Tibial nerve (tissue), 4 donors: ENCODE measurements around the gene STARD3. TPM values are rescaled to one million over a fixed set of nuclear protein-coding genes. Genes with fewer than 3 reads are reported as not detected.

Source experiments
- DNase-seq, 2 donors: peaks; one replicate each; pipeline ENCODE4 v3.0.0-alpha.2; 2019; ENCODE audit warnings: low spot score in 2 of 2
- H3K27ac ChIP-seq, 4 donors: fragments of 200-600 bp; sonication (generic) in 3 of 4; one replicate each; pipeline ENCODE4 v1.5.1; 2017 to 2019; ENCODE audit warnings: mild to moderate bottlenecking in 1 of 4
- H3K27me3 ChIP-seq, 2 donors: fragments of 200-600 bp; sonication (generic) in 1 of 2; one replicate each; pipeline versions ENCODE4 v1.5.1 to v1.6.0; 2017 to 2019
- H3K36me3 ChIP-seq, 3 donors: fragments of 200-600 bp; sonication (generic); one replicate each; pipeline ENCODE4 v1.5.1; 2018 to 2019
- H3K4me1 ChIP-seq, 4 donors: fragments of 200-600 bp; sonication (generic) in 3 of 4; one replicate each; pipeline ENCODE4 v1.5.1; 2017 to 2019
- H3K4me3 ChIP-seq, 4 donors: fragments of 200-600 bp; sonication (generic) in 3 of 4; one replicate each; pipeline ENCODE4 v1.5.1; 2017 to 2019; ENCODE audit warnings: mild to moderate bottlenecking in 1 of 4, moderate library complexity in 1 of 4
- H3K9me3 ChIP-seq, 4 donors: fragments of 200-600 bp; sonication (generic) in 3 of 4; one replicate each; pipeline ENCODE4 v1.5.1; 2017 to 2019
- CTCF ChIP-seq, 5 experiments: fragments of 200-600 bp in 3 of 5; fragments of 450-650 bp in 2 of 5; sonication (generic) in 3 of 5; IDR thresholded peaks; one replicate each; pipeline ENCODE4 v1.5.1; 2016 to 2019; ENCODE audit warnings: antibody characterized with exemption in 5 of 5, mild to moderate bottlenecking in 3 of 5, moderate library complexity in 2 of 5
- EP300 ChIP-seq, 2 donors: sonication (generic); formaldehyde crosslinking; IDR thresholded peaks; one replicate each; pipeline ENCODE4 v1.6.1; 2017; ENCODE audit warnings: antibody characterized with exemption in 2 of 2, mild to moderate bottlenecking in 1 of 2
- POLR2A ChIP-seq, 2 donors: fragments of 450-650 bp; IDR thresholded peaks; one replicate each; pipeline ENCODE4 v1.6.1; 2017; ENCODE audit warnings: antibody characterized with exemption in 2 of 2, mild to moderate bottlenecking in 2 of 2, moderate library complexity in 2 of 2
- WGBS, 2 donors: methylation state at CpG; one replicate each; pipeline ENCODE4 v1.1.5; 2018; 5-methylcytosine and 5-hydroxymethylcytosine counted together
- total RNA-seq, 4 donors: library from RNA; depleted of rRNA; stranded (reverse); fragments of >200 nt; gene quantifications; one replicate each; pipeline ENCODE4 v1.1.0, GENCODE V29; 2016

STARD3 gene
- total RNA-seq, 4 donors from 2014 or later, result 85.3 to 170 (median 108) TPM

GRCh38 chr17:39676198-39676819 lies 39.4 kb downstream of the STARD3 start:
- Histone ChIP-seq H3K27ac (peak overlapping the region in 3 of 4 donors; percentile 62 to 78 (median 67)), H3K27me3 (peaks cover 0 to 3% of the 10 kb centered on the region in 2 donors), H3K4me1 (peaks cover 0 to 47% (median 27%) of the 10 kb centered on the region in 4 donors), H3K9me3 (no peaks in the 10 kb centered on the region), H3K4me3 (no peak overlapping the region), H3K36me3 (peaks cover 0 to 17% (median 0%) of the 10 kb centered on the region in 3 donors)
- TF ChIP-seq EP300 (IDR thresholded peaks at IDR 0.05), result peak in 1 of 2 donors; percentile 19
- TF ChIP-seq CTCF (IDR thresholded peaks at IDR 0.05), result no peak
- WGBS, 2 donors, result 53 to 59% methylated on average over 6 to 7 of the region's 7 CpGs
- DNase-seq, result no peak

- Histone ChIP-seq H3K27me3 (no peaks in the 10 kb centered on the region), H3K4me1 (peaks cover 0 to 47% (median 24%) of the 10 kb centered on the region in 4 donors), H3K4me3 (no peak overlapping the region), H3K27ac (peak overlapping the region; percentile 28 to 80 (median 71)), H3K36me3 (peaks cover 0 to 20% (median 0%) of the 10 kb centered on the region in 3 donors), H3K9me3 (no peaks in the 10 kb centered on the region)
- TF ChIP-seq CTCF (IDR thresholded peaks at IDR 0.05), result no peak
- no peak for TF ChIP-seq EP300 (IDR thresholded peaks at IDR 0.05)
- TF ChIP-seq POLR2A (IDR thresholded peaks at IDR 0.05), result no peak
- DNase-seq, result no peak
- WGBS, 2 donors, result 65 to 78% methylated on average over 7 of the region's 8 CpGs
Measured at GRCh38 chr17:39677072-39677471, 40.1 kb downstream of the STARD3 start.

- DNase-seq, result no peak
- Histone ChIP-seq H3K27me3 (no peaks in the 10 kb centered on the region), H3K4me1 (peaks cover 0 to 47% (median 23%) of the 10 kb centered on the region in 4 donors), H3K36me3 (peaks cover 0 to 24% (median 0%) of the 10 kb centered on the region in 3 donors), H3K27ac (peak overlapping the region; percentile 28 to 80 (median 71)), H3K4me3 (no peak overlapping the region), H3K9me3 (no peaks in the 10 kb centered on the region)
- TF ChIP-seq EP300 (IDR thresholded peaks at IDR 0.05) (peak in 1 of 2 donors; percentile 34), POLR2A (IDR thresholded peaks at IDR 0.05) (no peak)
- WGBS, 2 donors, result 38 to 42% methylated on average over 13 of the region's 13 CpGs
Measured at GRCh38 chr17:39677542-39678339, 40.8 kb downstream of the STARD3 start.

GRCh38 chr17:39678340-39679116 lies 41.6 kb downstream of the STARD3 start:
- whole genome bisulfite sequencing, 2 donors, result 79 to 83% methylated on average over 12 to 13 of the region's 13 CpGs
- no peaks in the 10 kb centered on the region for H3K27me3 ChIP-seq
- H3K27ac ChIP-seq, result peak overlapping the region; percentile 28 to 80 (median 71)
- DNase-seq, result no peak
- no peaks in the 10 kb centered on the region for H3K9me3 ChIP-seq
- TF ChIP-seq CTCF (IDR thresholded peaks at IDR 0.05) (no peak), EP300 (IDR thresholded peaks at IDR 0.05) (no peak), POLR2A (IDR thresholded peaks at IDR 0.05) (no peak)
- H3K4me3 ChIP-seq, result no peak overlapping the region
- H3K4me1 ChIP-seq, result peaks cover 0 to 47% (median 23%) of the 10 kb centered on the region in 4 donors
- H3K36me3 ChIP-seq, result peaks cover 0 to 32% (median 0%) of the 10 kb centered on the region in 3 donors

GRCh38 chr17:39679521-39680192 lies 42.7 kb downstream of the STARD3 start:
- peaks cover 0 to 44% (median 23%) of the 10 kb centered on the region in 4 donors for H3K4me1 ChIP-seq
- DNase-seq, result no peak
- H3K27me3 ChIP-seq, result no peaks in the 10 kb centered on the region
- 74 to 91% methylated on average over 12 of the region's 12 CpGs for WGBS, 2 donors
- H3K36me3 ChIP-seq, result peaks cover 0 to 43% (median 0%) of the 10 kb centered on the region in 3 donors
- H3K4me3 ChIP-seq, result no peak overlapping the region
- TF ChIP-seq CTCF (IDR thresholded peaks at IDR 0.05), result no peak
- TF ChIP-seq POLR2A (IDR thresholded peaks at IDR 0.05), result no peak
- no peak for TF ChIP-seq EP300 (IDR thresholded peaks at IDR 0.05)
- no peaks in the 10 kb centered on the region for H3K9me3 ChIP-seq
- peak overlapping the region in 1 of 4 donors; percentile 64 for H3K27ac ChIP-seq
